HCT116 (cell line): Measurements from ENCODE around the gene PSMD3. TPM values are rescaled to one million over a fixed set of nuclear protein-coding genes. Genes with fewer than 3 reads are reported as not detected.

Source experiments
- ATAC-seq: fragments of 200-7000 bp; cut with Tn5 transposase; 2 replicates; pipeline ENCODE4 v1.9.1; 2020; ENCODE audit warnings: mild to moderate bottlenecking, moderate library complexity
- BruUV-seq: library from RNA; stranded (reverse); fragments of 400-500 nt; replicated peaks from 2 replicates; lab custom pipeline; 2021; lab: Mats Ljungman, UMichigan
- CTCF ChIA-PET: fragments of 300-600 bp; sonication (Branson Sonifier 250); formaldehyde crosslinking; loops from one replicate; lab custom pipeline; 2021; ENCODE audit warnings: antibody characterized with exemption; lab: Charles Lee
- POLR2A ChIA-PET: fragments of 300-600, 350-600 bp; sonication (Branson Sonifier 250); formaldehyde crosslinking; loops from one replicate; lab custom pipeline; 2021; ENCODE audit warnings: antibody characterized with exemption; lab: Charles Lee
- RAD21 ChIA-PET, 2 experiments: fragments of 300-600 bp; sonication (Branson Sonifier 250); formaldehyde crosslinking; loops; one replicate each; lab custom pipeline; 2023; ENCODE audit warnings: low total read pairs in 2 of 2; ENCODE audit not compliant: uncharacterized antibody in 2 of 2, unreplicated experiment in 2 of 2, low non-redundant PET in 1 of 2; lab: Charles Lee
- DNase-seq: peaks from one replicate; pipeline ENCODE4 v3.0.0-alpha.2; 2010; ENCODE audit warnings: low read depth, low spot score
- H2AFZ ChIP-seq: fragments of 200-600 bp; shearing (Covaris generic), sonication (generic); 2 replicates; pipeline ENCODE4 v1.6.1; 2017; ENCODE audit warnings: low read depth, mixed run types, mixed read lengths, antibody characterized with exemption, low read length; ENCODE audit not compliant: poor library complexity, severe bottlenecking
- H3K27ac ChIP-seq: 2 replicates; pipeline ENCODE4 v1.5.1; 2012; ENCODE audit warnings: low read depth, low read length
- H3K27me3 ChIP-seq: fragments of 200-600 bp; sonication (generic); 2 replicates; pipeline ENCODE4 v1.6.1; 2016; ENCODE audit warnings: mixed run types, low read length, mixed read lengths; ENCODE audit not compliant: insufficient read depth
- H3K36me3 ChIP-seq, 2 experiments: fragments of 200-500 bp in 1 of 2; fragments of 200-600 bp in 1 of 2; sonication (Bioruptor generic) in 1 of 2; sonication (generic) in 1 of 2; 2 replicates each; pipeline versions ENCODE4 v1.5.1 to v1.6.1; 2014 to 2016; ENCODE audit warnings: low read length in 2 of 2, inconsistent platforms in 1 of 2, mixed read lengths in 1 of 2, mixed run types in 1 of 2; ENCODE audit not compliant: insufficient read depth in 2 of 2, control insufficient read depth in 1 of 2
- H3K4me1 ChIP-seq, 2 experiments: fragments of 200-600 bp in 1 of 2; sonication (generic) in 1 of 2; 2 replicates each; pipeline versions ENCODE4 v1.5.1 to v1.6.1; 2012 to 2017; ENCODE audit warnings: low read length in 2 of 2, inconsistent platforms in 1 of 2, mild to moderate bottlenecking in 1 of 2, mixed read lengths in 1 of 2, mixed run types in 1 of 2, moderate library complexity in 1 of 2; ENCODE audit not compliant: insufficient read depth in 2 of 2, control insufficient read depth in 1 of 2
- H3K4me2 ChIP-seq: fragments of 200-600 bp; sonication (generic); 2 replicates; pipeline ENCODE4 v1.6.1; 2017; ENCODE audit warnings: mixed run types, low read length, mixed read lengths
- H3K4me3 ChIP-seq, 2 experiments: fragments of 200-600 bp in 1 of 2; sonication (generic) in 1 of 2; replicated peaks in 1 of 2; 2 replicates each; pipeline ENCODE4 v1.5.1; 2011 to 2016; ENCODE audit warnings: low read length in 2 of 2, control low read depth in 1 of 2, low read depth in 1 of 2, mild to moderate bottlenecking in 1 of 2, mixed read lengths in 1 of 2, mixed run types in 1 of 2
- H3K79me2 ChIP-seq: fragments of 200-600 bp; sonication (generic); 2 replicates; pipeline ENCODE4 v1.6.1; 2017; ENCODE audit warnings: mild to moderate bottlenecking, mixed run types, low read length, moderate library complexity, mixed read lengths; ENCODE audit not compliant: insufficient read depth
- H3K9ac ChIP-seq: fragments of 200-600 bp; sonication (generic); 2 replicates; pipeline ENCODE4 v1.6.1; 2016; ENCODE audit warnings: low read length, mixed read lengths
- H3K9me2 ChIP-seq: fragments of 200-600 bp; sonication (generic), shearing (Covaris generic); 2 replicates; pipeline ENCODE4 v1.6.1; 2017; ENCODE audit warnings: mixed run types, mild to moderate bottlenecking, moderate library complexity; ENCODE audit not compliant: insufficient read depth
- H3K9me3 ChIP-seq, 2 experiments: fragments of 200-500 bp in 1 of 2; fragments of 200-600 bp in 1 of 2; sonication (Bioruptor generic) in 1 of 2; sonication (generic) in 1 of 2; 2 replicates each; pipeline ENCODE4 v1.6.1; 2014 to 2017; ENCODE audit warnings: low read length in 2 of 2, mixed read lengths in 2 of 2, inconsistent platforms in 1 of 2, low read depth in 1 of 2, mild to moderate bottlenecking in 1 of 2, mixed run types in 1 of 2, moderate library complexity in 1 of 2; ENCODE audit not compliant: control insufficient read depth in 1 of 2, insufficient read depth in 1 of 2
- H4K20me1 ChIP-seq: fragments of 200-600 bp; sonication (generic), shearing (Covaris generic); 2 replicates; pipeline ENCODE4 v1.6.1; 2017; ENCODE audit warnings: mixed run types, mild to moderate bottlenecking, moderate library complexity; ENCODE audit not compliant: insufficient read depth
- ATF3 ChIP-seq: IDR thresholded peaks from 2 replicates; pipeline ENCODE4 v1.6.1; 2012
- CBX3 ChIP-seq: IDR thresholded peaks from 2 replicates; pipeline ENCODE4 v1.6.1; 2012; ENCODE audit warnings: low read depth
- ELF1 ChIP-seq: IDR thresholded peaks from 2 replicates; pipeline ENCODE4 v1.6.1; 2012; ENCODE audit warnings: low read depth, borderline replicate concordance
- EZH2 ChIP-seq: fragments of 200-600 bp; sonication (generic); IDR thresholded peaks from 2 replicates; pipeline ENCODE4 v1.6.1; 2017; ENCODE audit warnings: antibody characterized with exemption, mixed run types
- FOSL1 ChIP-seq: IDR thresholded peaks from 2 replicates; pipeline ENCODE4 v1.6.1; 2012; ENCODE audit warnings: low read depth
- JUND ChIP-seq: IDR thresholded peaks from 2 replicates; pipeline ENCODE4 v1.6.1; 2012
- POLR2AphosphoS5 ChIP-seq: IDR thresholded peaks from 2 replicates; pipeline ENCODE4 v1.6.1; 2011; ENCODE audit warnings: mild to moderate bottlenecking, low read depth, low read length, moderate library complexity
- SIN3A ChIP-seq: IDR thresholded peaks from 2 replicates; pipeline ENCODE4 v1.6.1; 2012; ENCODE audit warnings: low read depth
- SP1 ChIP-seq: IDR thresholded peaks from 2 replicates; pipeline ENCODE4 v1.6.1; 2012; ENCODE audit warnings: low read depth
- SRF ChIP-seq: IDR thresholded peaks from 2 replicates; pipeline ENCODE4 v1.6.1; 2012; ENCODE audit warnings: low read depth
- TCF7L2 ChIP-seq: IDR thresholded peaks from 2 replicates; pipeline ENCODE4 v1.7.0; 2011; ENCODE audit warnings: borderline replicate concordance, inconsistent platforms; ENCODE audit not compliant: insufficient read depth, insufficient read length; ENCODE audit errors: extremely low read depth
- YY1 ChIP-seq: IDR thresholded peaks from 2 replicates; pipeline ENCODE4 v1.6.1; 2011; ENCODE audit warnings: low read length, low read depth, moderate library complexity, mild to moderate bottlenecking; ENCODE audit not compliant: insufficient replicate concordance; ENCODE audit errors: extremely low read depth
- ZFX ChIP-seq: fragments of 450-650 bp; IDR thresholded peaks from 2 replicates; pipeline ENCODE4 v1.6.1; 2017
- intact Hi-C: fragments of 100-400 bp; cut with micrococcal nuclease; formaldehyde crosslinking; loops from 2 replicates; pipeline ENCODE4 v1.10.0; 2022
- total RNA-seq: library from RNA; stranded (reverse); gene quantifications from one replicate; pipeline ENCODE4 v1.2.1, GENCODE V29; 2021; ENCODE audit not compliant: unreplicated experiment
- TF ChIP-seq, protein P1 (sequence below), 3 experiments: fragments of 200-600 bp in 1 of 3; sonication (generic) in 1 of 3; IDR thresholded peaks in 2 of 3; conservative IDR thresholded peaks in 1 of 3; 2 replicates each; pipeline ENCODE4 v1.5.1; 2012 to 2017; ENCODE audit warnings: low read depth in 2 of 3, low read length in 2 of 3, antibody characterized with exemption in 1 of 3, borderline replicate concordance in 1 of 3, control low read depth in 1 of 3, mild to moderate bottlenecking in 1 of 3, mixed read lengths in 1 of 3, mixed run types in 1 of 3, moderate library complexity in 1 of 3; ENCODE audit not compliant: insufficient read depth in 1 of 3
- TF ChIP-seq, protein P2 (sequence below): IDR thresholded peaks from 2 replicates; pipeline ENCODE4 v1.6.1; 2012; ENCODE audit warnings: low read depth

Gene PSMD3
- total RNA-seq, 1 experiment from 2014 or later: 152 TPM

DNA sequence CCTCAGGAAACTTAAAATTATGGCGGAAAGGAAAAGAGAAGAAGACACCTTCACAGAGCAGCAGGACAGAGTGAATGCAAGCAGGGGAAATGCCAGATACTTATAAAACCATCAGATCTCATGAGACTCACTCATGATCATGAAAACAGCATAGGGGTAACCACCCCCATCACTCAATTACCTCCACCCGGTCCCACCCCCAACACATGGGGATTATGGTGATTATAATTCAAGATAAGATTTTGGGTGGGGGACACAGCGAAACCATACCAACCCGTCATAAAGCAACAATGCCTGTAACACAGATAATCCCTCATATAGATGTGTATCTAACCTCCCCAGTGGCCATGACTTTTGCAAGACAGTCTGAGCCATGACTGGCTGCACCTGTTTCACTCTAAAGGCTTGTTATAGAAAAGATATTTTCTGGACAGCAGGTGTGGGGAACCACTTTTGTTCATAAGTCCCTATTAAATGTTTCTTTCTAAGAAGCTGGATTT lies 24.8 kb upstream of the PSMD3 start:
- ChIA-PET POLR2A (no interaction called here), RAD21 (interaction anchor here in 1 of 2 experiments (0.5 kb wide), 1 partner anchor 236 kb away, joined by 3 read pairs; no protein-coding TSS in a partner anchor), CTCF (interaction anchor here (1.0 kb wide), 1 partner anchor 25 kb away, joined by 4 read pairs; the partner anchor contains the start of gene PSMD3)
- no peak for DNase-seq
- no peak overlapping the region for H3K27ac ChIP-seq
- no peak overlapping the region for H3K4me2 ChIP-seq
- no peaks in the 10 kb centered on the region for H3K36me3 ChIP-seq
- ATAC-seq: no peak
- no peaks in the 10 kb centered on the region for H4K20me1 ChIP-seq
- H3K4me1 ChIP-seq: peaks cover 15 to 27% of the 10 kb centered on the region in 2 experiments
- H3K9ac ChIP-seq: no peak overlapping the region
- no peak for TF ChIP-seq SP1
- TF ChIP-seq, protein P1, sequence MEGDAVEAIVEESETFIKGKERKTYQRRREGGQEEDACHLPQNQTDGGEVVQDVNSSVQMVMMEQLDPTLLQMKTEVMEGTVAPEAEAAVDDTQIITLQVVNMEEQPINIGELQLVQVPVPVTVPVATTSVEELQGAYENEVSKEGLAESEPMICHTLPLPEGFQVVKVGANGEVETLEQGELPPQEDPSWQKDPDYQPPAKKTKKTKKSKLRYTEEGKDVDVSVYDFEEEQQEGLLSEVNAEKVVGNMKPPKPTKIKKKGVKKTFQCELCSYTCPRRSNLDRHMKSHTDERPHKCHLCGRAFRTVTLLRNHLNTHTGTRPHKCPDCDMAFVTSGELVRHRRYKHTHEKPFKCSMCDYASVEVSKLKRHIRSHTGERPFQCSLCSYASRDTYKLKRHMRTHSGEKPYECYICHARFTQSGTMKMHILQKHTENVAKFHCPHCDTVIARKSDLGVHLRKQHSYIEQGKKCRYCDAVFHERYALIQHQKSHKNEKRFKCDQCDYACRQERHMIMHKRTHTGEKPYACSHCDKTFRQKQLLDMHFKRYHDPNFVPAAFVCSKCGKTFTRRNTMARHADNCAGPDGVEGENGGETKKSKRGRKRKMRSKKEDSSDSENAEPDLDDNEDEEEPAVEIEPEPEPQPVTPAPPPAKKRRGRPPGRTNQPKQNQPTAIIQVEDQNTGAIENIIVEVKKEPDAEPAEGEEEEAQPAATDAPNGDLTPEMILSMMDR (IDR thresholded peaks at IDR 0.05 in 2 of 3, conservative IDR thresholded peaks at IDR 0.05 in 1 of 3; ENCODE audit: borderline replicate concordance in 1 of 3, insufficient read depth in 1 of 3, low read depth in 2 of 3, low read length in 2 of 3): no peak
- TF ChIP-seq SRF: no peak
- no TSS peak for BruUV-seq
- H3K79me2 ChIP-seq: no peaks in the 10 kb centered on the region
- no peaks in the 10 kb centered on the region for H3K27me3 ChIP-seq
- intact Hi-C loops: loop anchor here (10.0 kb wide), 1 partner anchor 221 kb away; the partner anchor contains the start of genes GRB7 and MIEN1
- H3K9me2 ChIP-seq: no peaks in the 10 kb centered on the region
- H3K4me3 ChIP-seq: no peak overlapping the region
- H3K9me3 ChIP-seq: no peaks in the 10 kb centered on the region
- no peak overlapping the region for H2AFZ ChIP-seq

DNA sequence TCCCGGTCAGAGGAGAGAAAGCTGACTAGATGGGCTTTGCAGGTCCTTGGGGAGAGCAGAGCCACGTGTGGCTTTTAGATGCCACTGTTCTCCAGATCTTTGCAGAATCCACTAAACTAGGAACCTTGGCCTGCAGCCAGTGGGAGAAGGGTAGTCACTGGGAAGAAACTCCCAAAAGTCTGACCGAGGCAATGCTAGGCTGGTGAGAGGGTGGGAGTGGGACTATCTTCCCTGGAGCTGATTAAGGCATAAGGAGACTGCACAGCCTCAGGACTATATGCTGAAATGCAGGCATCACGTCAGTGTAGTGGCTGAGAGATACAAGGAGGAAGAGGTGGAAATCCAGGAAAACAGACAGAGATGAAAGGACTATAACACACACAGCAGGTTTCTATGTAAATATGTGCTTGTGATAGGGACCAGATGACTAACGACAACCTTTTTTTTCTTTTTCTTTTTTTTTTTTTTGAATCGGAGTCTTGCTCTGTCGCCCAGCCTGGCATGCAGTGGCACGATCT lies 20.0 kb upstream of the PSMD3 start:
- no peak overlapping the region for H3K9ac ChIP-seq
- H3K27me3 ChIP-seq: peaks cover 3% of the 10 kb centered on the region; the same call in 1 of the 2 replicates
- no peak overlapping the region for H3K27ac ChIP-seq
- CTCF ChIA-PET: no interaction called here
- RAD21 ChIA-PET: no interaction called here
- DNase-seq: no peak
- no peak overlapping the region for H2AFZ ChIP-seq
- H3K36me3 ChIP-seq: no peaks in the 10 kb centered on the region
- no TSS peak for BruUV-seq
- no peaks in the 10 kb centered on the region for H3K79me2 ChIP-seq
- no peaks in the 10 kb centered on the region for H4K20me1 ChIP-seq
- no peaks in the 10 kb centered on the region for H3K9me2 ChIP-seq
- H3K9me3 ChIP-seq: no peaks in the 10 kb centered on the region
- POLR2A ChIA-PET: no interaction called here
- no peak for ATAC-seq
- H3K4me2 ChIP-seq: no peak overlapping the region
- H3K4me3 ChIP-seq: no peak overlapping the region
- peaks cover 2 to 13% of the 10 kb centered on the region in 2 experiments; a peak in 2 of 4 replicates for H3K4me1 ChIP-seq
- intact Hi-C loops: no loop called here
- TF ChIP-seq JUND (no peak), CBX3 (no peak), ZFX (no peak), ELF1 (no peak), SIN3A (no peak), POLR2AphosphoS5 (no peak), SRF (no peak), ATF3 (no peak), YY1 (no peak), FOSL1 (no peak), EZH2 (no peak), TCF7L2 (no peak), SP1 (no peak)
- TF ChIP-seq, protein P2, sequence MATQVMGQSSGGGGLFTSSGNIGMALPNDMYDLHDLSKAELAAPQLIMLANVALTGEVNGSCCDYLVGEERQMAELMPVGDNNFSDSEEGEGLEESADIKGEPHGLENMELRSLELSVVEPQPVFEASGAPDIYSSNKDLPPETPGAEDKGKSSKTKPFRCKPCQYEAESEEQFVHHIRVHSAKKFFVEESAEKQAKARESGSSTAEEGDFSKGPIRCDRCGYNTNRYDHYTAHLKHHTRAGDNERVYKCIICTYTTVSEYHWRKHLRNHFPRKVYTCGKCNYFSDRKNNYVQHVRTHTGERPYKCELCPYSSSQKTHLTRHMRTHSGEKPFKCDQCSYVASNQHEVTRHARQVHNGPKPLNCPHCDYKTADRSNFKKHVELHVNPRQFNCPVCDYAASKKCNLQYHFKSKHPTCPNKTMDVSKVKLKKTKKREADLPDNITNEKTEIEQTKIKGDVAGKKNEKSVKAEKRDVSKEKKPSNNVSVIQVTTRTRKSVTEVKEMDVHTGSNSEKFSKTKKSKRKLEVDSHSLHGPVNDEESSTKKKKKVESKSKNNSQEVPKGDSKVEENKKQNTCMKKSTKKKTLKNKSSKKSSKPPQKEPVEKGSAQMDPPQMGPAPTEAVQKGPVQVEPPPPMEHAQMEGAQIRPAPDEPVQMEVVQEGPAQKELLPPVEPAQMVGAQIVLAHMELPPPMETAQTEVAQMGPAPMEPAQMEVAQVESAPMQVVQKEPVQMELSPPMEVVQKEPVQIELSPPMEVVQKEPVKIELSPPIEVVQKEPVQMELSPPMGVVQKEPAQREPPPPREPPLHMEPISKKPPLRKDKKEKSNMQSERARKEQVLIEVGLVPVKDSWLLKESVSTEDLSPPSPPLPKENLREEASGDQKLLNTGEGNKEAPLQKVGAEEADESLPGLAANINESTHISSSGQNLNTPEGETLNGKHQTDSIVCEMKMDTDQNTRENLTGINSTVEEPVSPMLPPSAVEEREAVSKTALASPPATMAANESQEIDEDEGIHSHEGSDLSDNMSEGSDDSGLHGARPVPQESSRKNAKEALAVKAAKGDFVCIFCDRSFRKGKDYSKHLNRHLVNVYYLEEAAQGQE: no peak
